GM23248 (cell line): ENCODE measurements around the gene FAM149B1.

Experiments used
- EZH2 ChIP-seq: fragments of 200-600 bp; sonication (generic); IDR thresholded peaks from 2 replicates; pipeline ENCODE4 v1.6.1; 2018; ENCODE audit warnings: antibody characterized with exemption, mild to moderate bottlenecking; ENCODE audit not compliant: insufficient read depth, poor library complexity, severe bottlenecking
- EZH2phosphoT487 ChIP-seq: fragments of 200-600 bp; sonication (generic); IDR thresholded peaks from 2 replicates; pipeline ENCODE4 v1.6.1; 2018; ENCODE audit warnings: antibody characterized with exemption, moderate library complexity, mild to moderate bottlenecking, low read depth; ENCODE audit not compliant: insufficient read depth

GRCh38 chr10:73262880-73263555, 95.1 kb downstream of the FAM149B1 start:
- no peak for TF ChIP-seq EZH2
- TF ChIP-seq EZH2phosphoT487: no peak
